OCI-LY1 (cell line): ENCODE data around the gene GTF3C1.

Experiments
- CTCF ChIP-seq: fragments of 200-600 bp; sonication (generic), shearing (Covaris generic); IDR thresholded peaks from 2 replicates; pipeline ENCODE4 v1.5.1; 2017; ENCODE audit warnings: mild to moderate bottlenecking, antibody characterized with exemption, low read length, moderate library complexity, mixed read lengths
- EZH2 ChIP-seq: fragments of 200-600 bp; sonication (generic), shearing (Covaris generic); IDR thresholded peaks from 2 replicates; pipeline ENCODE4 v1.8.0; 2017; ENCODE audit warnings: borderline replicate concordance, mixed run types, mild to moderate bottlenecking, antibody characterized with exemption, low read length, moderate library complexity, mixed read lengths

GRCh38 chr16:27511657-27512448 is 37.9 kb downstream of the GTF3C1 start:
- TF ChIP-seq CTCF (no peak), EZH2 (no peak)
